CD4-positive, alpha-beta T cell treated with Interleukin-2 at 100 ng/mL for 4 hours (primary cell): ENCODE data around the gene LTK.
"Not testable (repeated sequence)": the region's sequence is repeated elsewhere in the genome, so short reads cannot be mapped to it uniquely, and the experiment has no call there.

Source experiments
- DNase-seq: peaks from one replicate; pipeline ENCODE4 v3.0.0-alpha.2; 2020; ENCODE audit warnings: low spot score

LTK gene

DNA sequence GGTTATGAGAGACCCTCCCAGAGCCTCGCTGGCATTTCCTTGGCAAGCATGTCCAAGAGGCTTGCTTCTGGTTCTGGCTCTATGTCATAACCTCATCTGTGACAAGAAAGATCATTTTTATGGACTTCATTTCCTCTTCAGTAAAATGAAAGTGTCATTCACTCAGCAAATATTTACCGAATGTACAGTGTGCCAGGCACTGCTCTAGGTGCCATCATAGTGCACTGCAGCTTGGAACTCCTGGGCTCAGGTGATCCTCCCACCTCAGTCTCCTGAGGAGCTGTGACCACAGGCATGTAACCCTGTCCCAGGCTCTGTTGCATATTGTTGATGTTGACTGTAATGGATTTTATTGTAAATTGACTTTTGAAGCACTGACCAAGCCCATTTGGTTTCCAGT, 38.7 kb downstream of the LTK start:
- DNase-seq: no peak

DNA sequence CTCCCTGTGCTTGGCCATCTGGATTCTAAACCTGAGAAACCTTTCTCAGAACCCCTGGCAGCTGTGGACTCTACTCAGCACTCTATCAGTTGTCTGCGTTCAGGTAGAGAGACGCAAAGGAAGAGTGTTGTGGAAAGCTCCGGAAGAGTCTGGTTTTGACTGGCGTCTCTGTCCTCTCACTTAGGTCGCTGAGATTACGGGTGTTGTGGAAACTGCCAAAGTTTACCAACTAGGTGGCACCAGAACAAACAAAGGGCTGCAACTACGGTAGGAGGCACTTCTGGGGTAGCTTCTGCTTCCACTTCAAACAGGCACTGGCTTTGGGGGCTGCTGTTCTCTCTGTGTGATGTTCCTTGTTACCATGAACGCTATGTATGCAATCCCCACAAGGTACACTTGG, 39.2 kb downstream of the LTK start:
- DNase-seq: no peak

GRCh38 chr15:41473418-41473817, 40.2 kb downstream of the LTK start:
- no peak for DNase-seq

DNA sequence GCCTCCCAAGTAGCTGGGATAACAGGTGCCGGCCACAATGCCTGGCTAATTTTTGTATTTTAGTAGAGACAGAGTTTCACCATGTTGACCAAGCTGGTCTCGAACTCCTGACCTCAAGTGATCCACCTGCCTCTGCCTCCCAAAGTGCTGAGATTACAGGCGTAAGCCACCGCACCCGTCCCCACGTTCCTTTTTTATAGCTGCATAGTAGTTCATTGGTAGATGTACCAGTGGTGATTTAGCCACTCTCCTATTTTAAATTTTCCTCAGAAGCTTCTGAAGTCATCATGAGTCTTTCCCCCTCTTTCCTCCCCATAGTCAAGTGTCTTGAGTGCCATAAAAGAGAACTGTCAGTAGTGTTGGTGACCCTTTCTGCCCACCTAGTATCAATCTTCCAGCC, 44.0 kb downstream of the LTK start:
- DNase-seq: not testable (repeated sequence)

- no peak for DNase-seq
Observed at GRCh38 chr15:41466711-41467110, 46.9 kb downstream of the LTK start.

GRCh38 chr15:41465822-41466421, 47.7 kb downstream of the LTK start:
- peak; percentile 57 for DNase-seq

DNA sequence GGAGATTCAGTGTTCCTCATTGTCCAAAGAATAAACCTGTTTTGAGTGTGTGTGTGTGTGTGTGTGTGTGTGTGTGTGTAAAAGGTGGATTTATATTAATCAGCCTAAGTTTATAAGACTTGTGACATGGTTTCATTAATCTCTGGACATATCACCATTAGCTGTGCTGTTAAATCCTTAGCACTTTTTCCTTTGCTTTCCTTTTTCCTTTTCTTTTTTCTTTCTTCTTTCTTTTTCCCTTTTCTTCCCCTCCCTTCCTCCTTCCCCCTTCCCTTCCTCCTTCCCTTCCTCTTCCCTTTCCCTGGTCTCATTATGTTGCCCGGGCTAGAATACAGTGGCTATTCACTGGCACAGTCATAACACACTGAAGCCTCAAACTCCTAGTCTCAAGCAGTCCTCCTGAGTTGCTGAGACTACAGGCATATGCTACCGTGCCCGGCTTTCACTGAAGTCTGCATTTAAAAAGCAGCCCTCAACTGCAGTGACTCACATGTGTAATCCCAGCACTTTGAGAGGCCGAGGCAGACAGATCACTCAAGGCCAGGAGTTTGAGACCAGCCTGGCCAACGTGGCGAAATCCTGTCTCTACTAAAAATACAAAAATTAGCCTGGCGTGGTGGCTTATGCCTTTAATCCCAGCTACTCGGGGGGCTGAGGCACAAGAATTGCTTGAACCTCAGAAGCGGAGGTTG, 48.6 kb downstream of the LTK start:
- DNase-seq: no peak

DNA sequence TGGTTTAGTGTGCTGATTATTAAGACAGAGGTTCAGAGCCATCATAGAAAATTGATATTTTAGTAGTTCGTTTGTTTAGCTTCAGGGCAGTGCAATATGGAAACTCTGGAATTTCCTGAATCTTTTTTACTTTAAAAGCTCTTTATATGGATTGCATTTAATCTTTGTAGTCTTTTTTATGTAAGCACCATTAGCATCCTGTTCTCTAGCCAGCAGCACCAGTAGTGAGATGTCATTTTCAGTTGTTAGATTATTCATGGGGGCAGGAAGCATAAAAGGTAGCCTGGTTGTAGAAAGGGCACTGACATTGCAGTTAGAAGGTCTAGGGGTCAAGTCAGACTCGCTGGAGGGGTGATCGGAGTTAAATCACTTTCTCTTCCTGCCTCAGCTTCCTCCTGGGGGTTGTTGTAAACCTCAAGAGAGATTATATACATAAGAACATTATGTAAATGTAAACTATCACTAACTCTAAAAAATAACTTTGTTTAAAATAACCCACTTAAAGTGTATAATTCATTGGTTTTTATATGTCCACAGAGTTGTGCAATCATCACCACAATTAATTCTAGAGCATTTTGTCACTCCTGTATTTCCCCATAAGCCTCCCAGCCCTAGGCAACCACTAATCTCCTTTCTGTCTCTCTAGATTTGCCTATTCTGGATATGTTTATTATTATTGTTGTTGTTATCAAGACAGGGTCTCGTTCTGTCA, 51.4 kb downstream of the LTK start:
- no peak for DNase-seq
